Keratinocyte (primary cell): ENCODE measurements around the gene CACNA1C. TPM values are rescaled to one million over a fixed set of nuclear protein-coding genes. Genes with fewer than 3 reads are reported as not detected.

ENCODE experiments used
- DNase-seq: peaks from one replicate; pipeline ENCODE4 v3.0.0-alpha.2; 2011; ENCODE audit warnings: low read depth, missing footprints, low spot score
- FAIRE-seq: peaks from 2 replicates; lab custom pipeline; 2011; peaks lifted over from hg19 to GRCh38; lab: Jason Lieb, UNC
- H2AFZ ChIP-seq: 2 replicates; pipeline ENCODE4 v1.6.0; 2012; ENCODE audit warnings: low read length, control low read depth, inconsistent platforms; ENCODE audit not compliant: control insufficient read depth
- H3K27ac ChIP-seq: 2 replicates; pipeline ENCODE4 v1.5.1; 2011; ENCODE audit warnings: low read length; ENCODE audit not compliant: control insufficient read depth, insufficient read depth
- H3K27me3 ChIP-seq: 3 replicates; pipeline ENCODE4 v1.6.0; 2011; ENCODE audit warnings: low read length; ENCODE audit not compliant: control insufficient read depth, insufficient read depth; ENCODE audit errors: extremely low read depth
- H3K36me3 ChIP-seq, 2 experiments: 2 replicates in 1 of 2; 3 replicates in 1 of 2; pipeline ENCODE4 v1.5.1; 2011; ENCODE audit warnings: low read length in 2 of 2, mild to moderate bottlenecking in 1 of 2; ENCODE audit not compliant: control insufficient read depth in 2 of 2, insufficient read depth in 2 of 2; ENCODE audit errors: extremely low read depth in 1 of 2
- H3K4me1 ChIP-seq: 3 replicates; pipeline ENCODE4 v1.5.1; 2011; ENCODE audit warnings: low read length; ENCODE audit not compliant: control insufficient read depth, insufficient read depth; ENCODE audit errors: extremely low read depth
- H3K4me2 ChIP-seq: 3 replicates; pipeline ENCODE4 v1.6.0; 2011; ENCODE audit warnings: low read depth, low read length; ENCODE audit not compliant: control insufficient read depth, insufficient read depth; ENCODE audit errors: extremely low read depth
- H3K4me3 ChIP-seq, 3 experiments: fragments of 200-600 bp in 1 of 3; sonication (generic) in 1 of 3; 2 replicates in 2 of 3; 3 replicates in 1 of 3; pipeline ENCODE4 v1.5.1; 2011 to 2016; ENCODE audit warnings: low read length in 3 of 3, mild to moderate bottlenecking in 3 of 3, control low read depth in 2 of 3, inconsistent platforms in 1 of 3, low read depth in 1 of 3, mixed read lengths in 1 of 3, mixed run types in 1 of 3, moderate library complexity in 1 of 3; ENCODE audit not compliant: control insufficient read depth in 2 of 3, insufficient read depth in 2 of 3; ENCODE audit errors: extremely low read depth in 1 of 3
- H3K79me2 ChIP-seq: 2 replicates; pipeline ENCODE4 v1.6.0; 2012; ENCODE audit warnings: low read length; ENCODE audit not compliant: control insufficient read depth, insufficient read depth
- H3K9ac ChIP-seq: 3 replicates; pipeline ENCODE4 v1.6.0; 2011; ENCODE audit warnings: low read length; ENCODE audit not compliant: control insufficient read depth, insufficient read depth; ENCODE audit errors: extremely low read depth
- H3K9me1 ChIP-seq: 3 replicates; pipeline ENCODE4 v1.6.0; 2011; ENCODE audit warnings: low read length; ENCODE audit not compliant: control insufficient read depth, insufficient read depth; ENCODE audit errors: extremely low read depth
- H3K9me3 ChIP-seq: 2 replicates; pipeline ENCODE4 v1.5.1; 2012; ENCODE audit warnings: low read depth, low read length; ENCODE audit not compliant: control insufficient read depth
- H4K20me1 ChIP-seq: 3 replicates; pipeline ENCODE4 v1.6.0; 2011; ENCODE audit warnings: low read length; ENCODE audit not compliant: control insufficient read depth, insufficient read depth; ENCODE audit errors: extremely low read depth
- EZH2 ChIP-seq: IDR thresholded peaks from one replicate; pipeline ENCODE4 v1.6.1; 2012; ENCODE audit warnings: inconsistent platforms, mild to moderate bottlenecking, low read length, moderate library complexity
- dilution Hi-C: fragments of 300-500 bp; cut with MboI; formaldehyde crosslinking; loops from one replicate; pipeline ENCODE4 v1.7.0; 2020; ENCODE audit warnings: low sequenced_read_pairs; ENCODE audit not compliant: extremely low pct_ligation_motif_present
- polyA plus RNA-seq, 5 experiments: library from polyadenylated mRNA; depleted of rRNA in 3 of 5; stranded (reverse) in 3 of 5; stranded (forward) in 1 of 5; unstranded in 1 of 5; fragments of >200 nt; gene quantifications; 1 replicate in 1 of 5; 2 replicates in 3 of 5; 3 replicates in 1 of 5; pipeline versions ENCODE4 v1.2.1 to v1.2.3, GENCODE V29; 2011 to 2012; ENCODE audit warnings: missing spikeins in 2 of 5, low read depth in 1 of 5, low replicate concordance in 1 of 5
- TF ChIP-seq, protein P1 (sequence below), 3 experiments: IDR thresholded peaks in 1 of 3; conservative IDR thresholded peaks in 1 of 3; optimal IDR thresholded peaks in 1 of 3; 2 replicates in 2 of 3; 3 replicates in 1 of 3; pipeline versions ENCODE3 to v1.5.1; 2011; ENCODE audit warnings: low read length in 3 of 3, mild to moderate bottlenecking in 3 of 3, moderate library complexity in 2 of 3, control low read depth in 1 of 3, inconsistent platforms in 1 of 3; ENCODE audit not compliant: insufficient read depth in 2 of 3; ENCODE audit errors: extremely low read depth in 1 of 3

The CACNA1C gene
- polyA plus RNA-seq, 1 donor (not counting 4 experiments of a cell fraction or from before 2014, with no cell fraction given) = not detected

DNA sequence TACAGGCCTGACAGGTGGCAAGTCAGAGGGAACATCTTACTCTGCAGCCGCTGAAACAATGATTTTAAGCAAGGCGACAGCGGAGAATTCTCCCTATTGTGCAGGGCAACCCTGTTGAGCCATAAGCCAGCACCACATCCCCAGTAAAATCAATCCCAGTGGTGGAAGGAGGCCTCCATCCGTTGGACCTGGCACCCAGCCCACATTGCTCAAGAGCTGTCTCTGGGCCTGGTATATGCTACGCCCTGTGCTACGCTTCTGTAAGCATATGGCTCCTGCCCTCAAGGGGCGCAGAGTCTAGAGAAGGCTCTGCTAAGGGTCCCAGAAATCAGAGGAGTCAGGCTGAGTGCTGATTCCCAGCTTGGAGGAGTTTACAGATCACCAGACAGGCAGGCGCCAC is 265.5 kb downstream of the CACNA1C start:
- H3K79me2 ChIP-seq = no peaks in the 10 kb centered on the region
- H3K4me1 ChIP-seq = no peaks in the 10 kb centered on the region
- no peak overlapping the region for H3K9ac ChIP-seq
- dilution Hi-C loops = no loop called here
- TF ChIP-seq, protein P1, sequence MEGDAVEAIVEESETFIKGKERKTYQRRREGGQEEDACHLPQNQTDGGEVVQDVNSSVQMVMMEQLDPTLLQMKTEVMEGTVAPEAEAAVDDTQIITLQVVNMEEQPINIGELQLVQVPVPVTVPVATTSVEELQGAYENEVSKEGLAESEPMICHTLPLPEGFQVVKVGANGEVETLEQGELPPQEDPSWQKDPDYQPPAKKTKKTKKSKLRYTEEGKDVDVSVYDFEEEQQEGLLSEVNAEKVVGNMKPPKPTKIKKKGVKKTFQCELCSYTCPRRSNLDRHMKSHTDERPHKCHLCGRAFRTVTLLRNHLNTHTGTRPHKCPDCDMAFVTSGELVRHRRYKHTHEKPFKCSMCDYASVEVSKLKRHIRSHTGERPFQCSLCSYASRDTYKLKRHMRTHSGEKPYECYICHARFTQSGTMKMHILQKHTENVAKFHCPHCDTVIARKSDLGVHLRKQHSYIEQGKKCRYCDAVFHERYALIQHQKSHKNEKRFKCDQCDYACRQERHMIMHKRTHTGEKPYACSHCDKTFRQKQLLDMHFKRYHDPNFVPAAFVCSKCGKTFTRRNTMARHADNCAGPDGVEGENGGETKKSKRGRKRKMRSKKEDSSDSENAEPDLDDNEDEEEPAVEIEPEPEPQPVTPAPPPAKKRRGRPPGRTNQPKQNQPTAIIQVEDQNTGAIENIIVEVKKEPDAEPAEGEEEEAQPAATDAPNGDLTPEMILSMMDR (optimal IDR thresholded peaks at IDR 0.05 in 1 of 3, IDR thresholded peaks at IDR 0.05 in 1 of 3, conservative IDR thresholded peaks at IDR 0.05 in 1 of 3; ENCODE audit: extremely low read depth in 1 of 3, insufficient read depth in 2 of 3, low read length in 3 of 3) = no peak
- TF ChIP-seq EZH2 = no peak
- H3K4me3 ChIP-seq = no peak overlapping the region
- no peak overlapping the region for H2AFZ ChIP-seq
- H3K36me3 ChIP-seq = no peaks in the 10 kb centered on the region
- FAIRE-seq (no peak), DNase-seq (no peak)
- no peaks in the 10 kb centered on the region for H3K9me1 ChIP-seq
- H3K27me3 ChIP-seq = peaks cover 4% of the 10 kb centered on the region
- no peaks in the 10 kb centered on the region for H3K9me3 ChIP-seq
- H3K4me2 ChIP-seq = no peak overlapping the region
- H3K27ac ChIP-seq = no peak overlapping the region
- no peaks in the 10 kb centered on the region for H4K20me1 ChIP-seq

DNA sequence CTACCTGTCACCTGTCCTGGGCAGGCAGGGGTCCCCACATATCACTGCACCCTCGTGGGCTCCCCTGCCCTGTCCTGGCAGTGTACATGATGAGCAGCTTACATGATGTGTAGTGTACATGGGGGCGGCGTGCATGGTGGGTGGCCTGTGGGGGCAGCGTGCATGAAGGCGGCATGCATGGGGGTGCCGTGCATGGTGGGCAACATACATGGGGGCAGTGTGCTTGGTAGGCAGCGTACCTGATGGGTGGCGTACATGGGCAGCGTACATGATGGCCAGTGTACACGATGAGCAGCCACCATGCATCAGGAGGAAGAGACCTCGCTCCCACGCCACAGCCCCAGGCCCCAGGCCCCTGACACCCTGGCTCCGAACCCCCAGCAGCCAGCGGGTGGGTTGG is 266.3 kb downstream of the CACNA1C start:
- DNase-seq (no peak), FAIRE-seq (no peak)
- no peaks in the 10 kb centered on the region for H3K9me3 ChIP-seq
- H2AFZ ChIP-seq = no peak overlapping the region
- no peaks in the 10 kb centered on the region for H3K36me3 ChIP-seq
- H3K9me1 ChIP-seq = no peaks in the 10 kb centered on the region
- no peaks in the 10 kb centered on the region for H4K20me1 ChIP-seq
- no peak overlapping the region for H3K4me3 ChIP-seq
- H3K79me2 ChIP-seq = no peaks in the 10 kb centered on the region
- H3K9ac ChIP-seq = no peak overlapping the region
- H3K27ac ChIP-seq = no peak overlapping the region
- H3K27me3 ChIP-seq = peaks cover 4% of the 10 kb centered on the region
- no peak for TF ChIP-seq EZH2
- TF ChIP-seq, protein P1 (optimal IDR thresholded peaks at IDR 0.05 in 1 of 3, IDR thresholded peaks at IDR 0.05 in 1 of 3, conservative IDR thresholded peaks at IDR 0.05 in 1 of 3; ENCODE audit: extremely low read depth in 1 of 3, insufficient read depth in 2 of 3, low read length in 3 of 3) = no peak
- dilution Hi-C loops = no loop called here
- H3K4me2 ChIP-seq = no peak overlapping the region
- no peaks in the 10 kb centered on the region for H3K4me1 ChIP-seq
